GM12801 (cell line): Measurements from ENCODE around the gene LARP7.

Experiments
- TF ChIP-seq, protein P1 (sequence below): IDR thresholded peaks from one replicate; pipeline ENCODE4 v1.5.1; 2011; ENCODE audit warnings: control low read depth; ENCODE audit not compliant: insufficient read length; ENCODE audit errors: extremely low read depth

The LARP7 gene

DNA sequence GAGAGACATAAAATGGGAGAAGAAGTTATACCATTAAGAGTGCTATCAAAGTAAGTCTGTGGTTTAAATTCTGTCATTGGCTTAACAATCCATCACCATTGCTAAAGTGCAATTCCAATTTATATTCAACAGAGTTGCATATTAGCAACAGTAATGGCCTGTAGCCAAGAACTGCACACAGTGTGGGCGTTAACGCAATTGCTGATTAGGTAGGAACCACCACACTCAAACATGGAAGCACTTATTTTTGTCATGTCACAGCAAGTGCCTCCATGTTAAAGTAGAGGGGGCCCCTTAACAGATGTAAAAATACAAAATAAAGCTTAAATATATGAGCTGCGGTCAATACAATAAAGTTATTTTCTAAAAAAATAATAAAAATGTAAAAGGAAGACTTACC, 10.8 kb downstream of the LARP7 start:
- TF ChIP-seq, protein P1, sequence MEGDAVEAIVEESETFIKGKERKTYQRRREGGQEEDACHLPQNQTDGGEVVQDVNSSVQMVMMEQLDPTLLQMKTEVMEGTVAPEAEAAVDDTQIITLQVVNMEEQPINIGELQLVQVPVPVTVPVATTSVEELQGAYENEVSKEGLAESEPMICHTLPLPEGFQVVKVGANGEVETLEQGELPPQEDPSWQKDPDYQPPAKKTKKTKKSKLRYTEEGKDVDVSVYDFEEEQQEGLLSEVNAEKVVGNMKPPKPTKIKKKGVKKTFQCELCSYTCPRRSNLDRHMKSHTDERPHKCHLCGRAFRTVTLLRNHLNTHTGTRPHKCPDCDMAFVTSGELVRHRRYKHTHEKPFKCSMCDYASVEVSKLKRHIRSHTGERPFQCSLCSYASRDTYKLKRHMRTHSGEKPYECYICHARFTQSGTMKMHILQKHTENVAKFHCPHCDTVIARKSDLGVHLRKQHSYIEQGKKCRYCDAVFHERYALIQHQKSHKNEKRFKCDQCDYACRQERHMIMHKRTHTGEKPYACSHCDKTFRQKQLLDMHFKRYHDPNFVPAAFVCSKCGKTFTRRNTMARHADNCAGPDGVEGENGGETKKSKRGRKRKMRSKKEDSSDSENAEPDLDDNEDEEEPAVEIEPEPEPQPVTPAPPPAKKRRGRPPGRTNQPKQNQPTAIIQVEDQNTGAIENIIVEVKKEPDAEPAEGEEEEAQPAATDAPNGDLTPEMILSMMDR, result no peak

DNA sequence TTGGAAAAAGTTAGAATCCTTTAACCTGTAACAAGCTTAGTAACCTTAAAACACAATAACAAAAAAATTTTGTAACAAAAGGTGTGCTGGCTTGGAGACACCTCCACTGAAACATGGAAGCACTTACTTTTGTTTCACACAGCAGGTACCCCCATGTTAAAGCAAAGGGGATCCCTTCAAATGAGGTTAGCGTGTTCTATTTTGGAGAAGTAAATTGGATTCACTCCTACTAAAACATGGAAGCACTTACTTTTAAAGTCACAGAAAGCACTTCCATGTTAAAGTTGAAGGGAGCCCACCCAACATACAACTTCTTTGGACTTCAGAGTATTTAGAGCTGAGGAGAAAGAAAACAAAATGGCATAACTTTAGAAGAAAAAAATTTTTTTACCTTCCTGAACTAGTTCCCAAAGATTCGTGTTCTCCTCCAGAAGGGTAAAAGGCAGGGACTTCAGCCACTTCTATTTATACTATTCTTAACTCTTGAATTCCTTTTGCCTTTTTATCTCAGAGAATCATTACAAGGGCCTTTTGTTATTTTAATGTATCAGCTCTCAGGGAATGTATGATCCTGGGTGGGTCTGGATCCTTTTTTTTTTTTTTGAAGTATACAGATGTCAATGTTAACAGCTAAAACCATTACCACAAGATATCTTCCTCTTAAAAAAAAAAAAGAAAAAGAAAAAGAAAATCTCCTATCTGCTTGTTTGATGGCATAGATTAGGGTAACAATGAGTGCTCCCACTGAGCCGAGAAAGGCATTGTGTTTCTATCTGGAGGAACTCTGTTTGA, 11.5 kb downstream of the LARP7 start:
- TF ChIP-seq, protein P1, result no peak

DNA sequence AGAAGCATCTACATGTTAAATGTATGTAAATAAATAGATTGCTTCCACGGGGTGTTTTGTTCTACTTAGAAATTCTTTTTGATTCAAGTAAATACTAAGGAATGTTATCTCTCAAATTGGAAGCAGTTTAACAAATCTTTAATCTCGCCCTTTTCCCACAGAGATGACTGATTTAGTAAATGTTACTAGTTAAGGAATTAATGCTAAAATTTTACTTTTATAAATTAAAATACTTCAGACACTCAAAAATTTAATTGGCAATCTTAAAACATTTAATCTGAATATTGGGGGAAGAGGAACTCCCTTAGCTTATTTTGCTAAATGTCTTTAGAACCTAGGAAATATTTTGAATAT, 12.1 kb downstream of the LARP7 start:
- TF ChIP-seq, protein P1, result no peak

DNA sequence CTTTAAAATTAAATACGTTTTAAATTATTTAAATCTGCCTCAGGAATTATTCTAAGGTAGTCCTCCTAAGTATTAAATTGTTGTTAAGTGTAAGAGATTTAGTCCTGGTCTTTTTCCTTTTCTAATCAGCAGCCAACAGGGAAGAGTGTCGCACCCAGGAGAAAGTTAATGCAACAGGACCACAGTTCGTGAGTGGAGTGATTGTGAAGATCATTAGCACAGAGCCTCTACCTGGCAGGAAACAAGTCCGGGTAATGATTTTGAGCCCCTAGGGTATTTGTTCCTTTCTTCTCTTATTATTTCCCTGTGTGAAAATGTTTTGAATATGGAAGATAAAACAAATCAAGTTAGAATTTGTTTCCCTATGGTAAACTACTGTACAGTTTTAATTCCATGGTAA, 13.4 kb downstream of the LARP7 start:
- TF ChIP-seq, protein P1, result no peak

DNA sequence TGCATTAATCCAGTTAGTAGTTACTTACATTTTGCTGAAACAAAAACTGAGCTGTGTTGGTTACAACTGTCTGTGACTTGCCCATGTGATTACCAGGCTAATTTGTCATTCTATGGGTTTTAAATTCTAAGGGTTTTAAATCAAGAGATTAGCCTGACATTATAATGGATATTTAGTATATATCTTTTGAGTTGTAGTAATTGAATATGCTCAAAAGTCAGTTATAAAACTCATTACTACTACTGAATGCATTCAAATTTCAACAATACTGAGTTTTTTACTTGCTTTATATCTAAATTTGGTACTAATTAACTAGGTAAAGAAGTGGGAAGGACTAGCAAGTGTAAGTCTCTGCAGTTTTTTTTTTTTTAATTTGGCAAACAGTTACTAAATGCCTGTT, 14.7 kb downstream of the LARP7 start:
- TF ChIP-seq, protein P1, result no peak

DNA sequence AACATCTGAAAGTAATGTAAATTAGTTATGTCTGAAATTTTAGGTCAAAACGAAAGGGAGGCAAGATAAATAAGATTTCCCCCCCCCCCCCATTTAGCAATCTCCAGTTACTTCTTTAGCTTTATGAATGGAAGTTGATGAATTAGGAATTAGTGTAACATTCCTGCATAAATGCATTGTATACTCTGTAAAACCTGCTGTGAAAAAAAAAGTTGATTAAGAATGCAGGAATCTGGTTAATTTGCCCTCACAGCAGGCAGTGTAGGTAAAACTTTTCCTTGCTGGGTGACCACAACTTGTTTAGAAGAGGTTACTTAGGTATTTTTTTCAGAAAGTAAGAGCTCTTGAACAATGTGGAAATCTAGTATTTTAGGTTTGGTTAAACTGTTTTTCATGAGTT, 15.3 kb downstream of the LARP7 start:
- TF ChIP-seq, protein P1, result no peak

DNA sequence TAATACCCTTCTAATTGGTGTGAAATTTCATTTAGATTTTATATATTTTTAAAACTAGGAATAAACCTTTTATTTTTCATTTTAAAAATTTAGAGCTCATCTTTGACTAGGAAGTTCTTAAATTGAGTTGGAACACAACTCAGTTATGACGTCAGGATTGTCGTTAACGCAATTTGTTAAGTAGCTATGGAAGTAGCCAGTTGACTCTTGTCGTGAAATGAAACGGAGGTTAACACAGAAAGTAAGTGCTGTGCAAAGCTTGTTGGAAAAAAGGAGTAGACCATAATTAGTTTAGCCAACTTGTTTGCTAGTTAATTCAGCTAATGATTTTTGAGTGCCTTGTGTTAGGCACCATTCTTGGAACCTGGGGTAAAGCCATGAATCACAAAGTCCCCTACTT, 18.3 kb downstream of the LARP7 start:
- TF ChIP-seq, protein P1, result no peak

DNA sequence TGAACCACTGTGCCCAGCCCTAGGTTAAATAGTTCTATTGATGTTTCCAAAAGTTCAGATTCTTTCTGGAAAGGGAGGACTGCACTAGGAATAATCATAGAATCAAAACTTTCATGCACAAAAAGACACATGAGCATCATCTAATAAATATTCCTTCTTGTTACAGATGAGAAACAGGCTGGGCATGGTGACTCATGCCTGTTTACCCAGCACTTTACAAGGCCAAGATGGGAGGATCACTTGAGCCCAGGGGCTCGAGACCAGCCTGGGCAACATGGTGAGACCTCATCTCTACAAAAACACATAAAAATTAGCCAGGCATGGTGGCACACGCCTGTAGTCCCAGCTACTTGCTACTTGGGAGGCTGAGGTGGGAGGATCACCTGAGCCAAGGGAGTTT, 27.7 kb downstream of the LARP7 start:
- TF ChIP-seq, protein P1, result no peak
